GM18951 (cell line): ENCODE data around the gene GBA3.

Source experiments
- POLR2A ChIP-seq: IDR thresholded peaks from 4 replicates; pipeline ENCODE4 v1.6.1; 2011; ENCODE audit warnings: mild to moderate bottlenecking; ENCODE audit not compliant: insufficient read length, insufficient read depth; ENCODE audit errors: extremely low read depth
- in situ Hi-C: fragments of 300-500 bp; cut with MboI; formaldehyde crosslinking; loops from one replicate; pipeline ENCODE4 v1.12.0; 2022; ENCODE audit warnings: low sequenced_read_pairs, mixed read lengths, inconsistent platforms; ENCODE audit not compliant: unreplicated experiment

GBA3 gene

DNA sequence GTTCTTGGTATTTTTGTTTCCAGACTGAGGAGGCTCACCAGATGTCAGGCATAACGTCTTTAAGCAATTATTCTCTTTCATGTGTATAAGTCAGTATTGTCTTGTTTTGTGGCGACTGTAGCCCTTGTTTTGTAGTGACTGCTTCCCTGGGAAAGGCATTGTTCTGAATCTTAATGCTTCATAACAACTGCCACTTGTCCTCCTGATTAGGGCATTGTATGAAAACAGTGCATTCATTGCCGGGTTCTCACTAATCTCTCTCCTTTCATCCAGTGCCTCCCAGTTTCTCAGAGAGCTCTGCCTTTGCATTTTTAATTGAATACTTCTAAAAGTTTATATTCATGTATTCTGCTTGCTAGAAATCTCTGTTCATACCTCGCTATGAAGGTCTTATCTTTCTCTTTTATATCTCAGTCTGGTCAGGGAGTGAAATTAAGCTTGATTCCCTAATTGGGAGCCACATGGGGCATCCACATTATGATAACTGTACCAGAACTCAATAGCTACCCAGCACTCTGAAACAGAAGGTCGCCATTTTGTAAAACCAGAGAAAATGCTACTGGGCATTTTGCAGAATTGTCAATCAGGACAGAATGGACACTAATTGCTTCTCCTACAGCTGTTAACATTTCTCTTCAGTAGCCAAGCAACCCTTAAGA lies 149.8 kb downstream of the GBA3 start:
- in situ Hi-C loops, result no loop called here
- TF ChIP-seq POLR2A, result no peak

DNA sequence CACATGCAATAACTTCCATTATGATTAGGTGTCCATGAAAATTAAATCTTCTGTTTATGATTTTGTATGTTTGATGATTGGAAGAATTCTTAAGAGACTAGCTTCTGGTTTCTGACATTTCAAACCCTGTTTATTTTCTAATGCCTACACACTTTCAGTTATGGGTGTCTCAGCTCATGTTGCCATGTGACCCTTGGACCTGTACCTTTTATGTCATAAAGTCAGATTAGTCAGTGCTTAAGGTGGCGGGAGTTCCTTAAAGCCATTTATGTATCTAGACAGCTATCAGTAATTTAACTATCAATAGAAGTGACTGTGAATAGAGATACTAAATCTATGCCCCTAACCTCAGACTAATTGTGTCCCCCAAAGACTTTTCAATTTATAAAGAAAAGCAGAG lies 155.6 kb downstream of the GBA3 start:
- TF ChIP-seq POLR2A, result no peak
- in situ Hi-C loops, result no loop called here

DNA sequence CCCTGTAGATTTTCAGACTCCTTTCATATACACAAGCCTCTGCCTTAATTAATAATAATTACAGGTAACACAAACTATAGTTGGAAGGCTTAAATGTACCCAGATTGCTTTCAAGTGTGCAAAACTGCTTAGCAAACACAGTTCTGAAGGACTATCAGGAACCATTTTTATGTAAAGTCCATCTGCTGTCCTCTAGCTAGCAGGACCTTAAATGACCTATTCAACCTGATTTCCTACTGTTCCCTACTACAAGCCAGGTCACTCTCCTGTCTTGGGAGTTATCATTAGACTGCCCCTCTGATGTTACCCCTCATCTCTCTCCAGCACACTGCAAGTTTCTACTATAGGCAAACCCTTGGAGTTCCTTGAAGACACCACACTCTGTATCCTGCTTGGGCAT lies 157.3 kb downstream of the GBA3 start:
- in situ Hi-C loops, result no loop called here
- TF ChIP-seq POLR2A, result no peak

DNA sequence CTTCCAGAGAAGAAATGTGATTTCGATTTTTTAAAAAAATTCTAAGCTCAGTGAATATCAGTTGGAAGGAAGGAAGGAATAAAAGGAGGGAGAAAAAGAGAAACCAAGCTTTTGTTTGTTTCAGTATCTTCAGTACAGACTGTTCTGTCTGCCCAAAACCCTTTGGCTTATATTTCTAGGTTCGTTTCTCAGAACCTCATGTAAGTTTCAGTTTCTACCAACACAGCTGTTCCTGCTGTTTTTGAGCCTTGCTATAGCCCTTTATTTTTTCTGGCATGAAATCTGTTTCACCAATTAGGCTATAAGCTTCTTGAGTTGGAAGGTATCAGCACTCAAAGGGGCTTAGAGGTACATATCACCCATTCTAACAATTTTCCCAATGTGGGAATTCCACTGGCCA lies 157.9 kb downstream of the GBA3 start:
- TF ChIP-seq POLR2A, result no peak
- in situ Hi-C loops, result no loop called here

DNA sequence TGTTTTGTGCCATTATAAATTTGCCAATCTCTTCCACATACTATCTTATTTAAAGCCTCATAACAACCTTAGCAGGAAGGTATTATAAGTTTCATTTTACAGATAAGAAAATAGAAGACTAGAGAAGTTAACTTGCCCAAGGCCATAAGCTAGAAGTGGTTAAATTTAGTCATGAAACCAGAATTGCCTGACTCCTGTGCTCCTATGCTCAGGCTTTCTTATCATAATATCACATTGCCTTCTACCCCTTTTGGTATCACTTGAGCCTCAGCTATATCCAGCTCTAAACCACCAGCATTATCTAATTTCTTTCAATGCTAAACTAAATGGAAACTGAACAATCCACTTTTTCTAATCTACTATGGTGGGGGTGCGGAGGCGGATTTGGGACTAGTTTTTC lies 164.7 kb downstream of the GBA3 start:
- in situ Hi-C loops, result no loop called here
- no peak for TF ChIP-seq POLR2A

GRCh38 chr4:22859318-22859717 lies 166.6 kb downstream of the GBA3 start:
- in situ Hi-C loops, result no loop called here
- TF ChIP-seq POLR2A, result no peak
